A549 (cell line): ENCODE measurements around the gene CHI3L1. TPM values are rescaled to one million over a fixed set of nuclear protein-coding genes. Genes with fewer than 3 reads are reported as not detected.

Experiments
- ATAC-seq, 2 experiments: fragments of 200-7000 bp in 1 of 2; fragments of >200 bp in 1 of 2; cut with Nextera tagmentation in 1 of 2; cut with Tn5 transposase in 1 of 2; 3 replicates each; pipeline versions ENCODE4 v1.8.0 to v1.9.1; 2018 to 2020; ENCODE audit warnings: mild to moderate bottlenecking in 1 of 2, moderate library complexity in 1 of 2
- CTCF ChIA-PET: fragments of 300-600 bp; sonication (Branson Sonifier 250); formaldehyde crosslinking; extraction: SDS; loops from one replicate; lab custom pipeline; 2021; ENCODE audit warnings: antibody characterized with exemption, inconsistent platforms; lab: Yijun Ruan, JAX
- POLR2A ChIA-PET: fragments of 350-600 bp; formaldehyde crosslinking; extraction: SDS; loops from one replicate; lab custom pipeline; 2021; ENCODE audit warnings: antibody characterized with exemption, inconsistent platforms; lab: Yijun Ruan, JAX
- DNase-seq, 2 experiments: peaks; one replicate each; pipeline versions ENCODE4 v3.0.0 to v3.0.0-alpha.2; 2011 to 2016; ENCODE audit warnings: low read depth in 1 of 2, low spot score in 1 of 2
- FAIRE-seq: peaks from 2 replicates; lab custom pipeline; 2011; peaks lifted over from hg19 to GRCh38; lab: Jason Lieb, UNC
- H3K27ac ChIP-seq, 2 experiments: fragments of >200 bp; sonication (Bioruptor Twin); formaldehyde crosslinking; 3 replicates each; pipeline ENCODE4 v1.5.1; 2016 to 2017
- H3K4me1 ChIP-seq: fragments of >200 bp; sonication (Bioruptor Twin); formaldehyde crosslinking; 3 replicates; pipeline ENCODE4 v1.6.1; 2016
- H3K4me2 ChIP-seq: fragments of >200 bp; sonication (Bioruptor Twin); formaldehyde crosslinking; 3 replicates; pipeline ENCODE4 v1.6.1; 2016
- H3K4me3 ChIP-seq: fragments of >200 bp; sonication (Bioruptor Twin); formaldehyde crosslinking; 3 replicates; pipeline ENCODE4 v1.5.1; 2016
- H3K9me3 ChIP-seq: fragments of >200 bp; sonication (Bioruptor Twin); formaldehyde crosslinking; 3 replicates; pipeline ENCODE4 v1.6.1; 2016
- CEBPB ChIP-seq, 2 experiments: fragments of >200 bp in 1 of 2; sonication (Bioruptor Twin) in 1 of 2; formaldehyde crosslinking in 1 of 2; IDR thresholded peaks; 2 replicates each; pipeline ENCODE4 v1.6.1; 2012 to 2016
- EHMT2 ChIP-seq: fragments of 200-600 bp; sonication (generic); IDR thresholded peaks from 2 replicates; pipeline ENCODE4 v1.6.1; 2016; ENCODE audit warnings: antibody characterized with exemption, low read depth, mild to moderate bottlenecking, moderate library complexity
- EP300 ChIP-seq, 2 experiments: fragments of >200 bp; sonication (Bioruptor Twin); formaldehyde crosslinking; IDR thresholded peaks; 2 replicates in 1 of 2; 3 replicates in 1 of 2; pipeline ENCODE4 v1.6.1; 2016 to 2017
- HDAC2 ChIP-seq: fragments of 200-600 bp; sonication (generic); IDR thresholded peaks from 2 replicates; pipeline ENCODE4 v1.6.1; 2016
- JUN ChIP-seq, 2 experiments: fragments of >200 bp; sonication (Bioruptor Twin); formaldehyde crosslinking; IDR thresholded peaks; 2 replicates in 1 of 2; 3 replicates in 1 of 2; pipeline ENCODE4 v1.6.1; 2016 to 2017
- KDM1A ChIP-seq: fragments of 200-600 bp; sonication (generic); IDR thresholded peaks from 2 replicates; pipeline ENCODE4 v1.6.1; 2016; ENCODE audit warnings: low read depth, mild to moderate bottlenecking
- NPAS2 ChIP-seq: fragments of 250-450 bp; sonication (Bioruptor Pico); IDR thresholded peaks from 2 replicates; pipeline ENCODE4 v1.8.0; 2022; ENCODE audit warnings: mild to moderate bottlenecking, moderate library complexity, borderline replicate concordance
- POLR2AphosphoS2 ChIP-seq: conservative IDR thresholded peaks from 2 replicates; pipeline ENCODE4 v1.6.1; 2012; ENCODE audit warnings: low read length, improper control_type of control experiment, inconsistent platforms
- RFX5 ChIP-seq: fragments of 450-650 bp; IDR thresholded peaks from 2 replicates; pipeline ENCODE4 v1.7.1; 2014; ENCODE audit warnings: antibody characterized with exemption, mild to moderate bottlenecking, moderate library complexity
- SREBF2 ChIP-seq: fragments of 450-650 bp; IDR thresholded peaks from 2 replicates; pipeline ENCODE4 v1.6.1; 2014; ENCODE audit warnings: mild to moderate bottlenecking, moderate library complexity
- TFCP2L1 ChIP-seq: fragments of 250-450 bp; sonication (Bioruptor Pico); IDR thresholded peaks from 2 replicates; pipeline ENCODE4 v1.5.0; 2021; ENCODE audit warnings: mild to moderate bottlenecking
- ZFP36 ChIP-seq: fragments of 450-650 bp; IDR thresholded peaks from 2 replicates; pipeline ENCODE4 v1.6.1; 2014; ENCODE audit warnings: borderline replicate concordance; ENCODE audit not compliant: partially characterized antibody
- ZSCAN20 ChIP-seq: fragments of 250-450 bp; sonication (Bioruptor Pico); IDR thresholded peaks from 2 replicates; pipeline ENCODE4 v1.8.0; 2022; ENCODE audit warnings: mild to moderate bottlenecking, moderate library complexity
- WGBS: methylation state at CpG from one replicate; pipeline ENCODE4 v1.1.6; 2017; ENCODE audit errors: missing lambda C conversion rate; 5-methylcytosine and 5-hydroxymethylcytosine counted together
- polyA plus RNA-seq, 4 experiments: library from polyadenylated mRNA; depleted of rRNA in 3 of 4; stranded (reverse); fragments of >200 nt; fragmentation: RNase III in 1 of 4; extraction: RNeasy Plus Mini Kit Qiagen cat#74134 plus additional on column Dnase treatment in 1 of 4; gene quantifications; 2 replicates in 3 of 4; 3 replicates in 1 of 4; pipeline ENCODE4 v1.2.3, GENCODE V29; 2011 to 2017
- TF ChIP-seq, protein P1 (sequence below): fragments of >200 bp; sonication (Bioruptor Twin); formaldehyde crosslinking; IDR thresholded peaks from 3 replicates; pipeline ENCODE4 v1.5.1; 2016
- TF ChIP-seq, protein P2 (sequence below): IDR thresholded peaks from 2 replicates; pipeline ENCODE4 v1.6.1; 2012; ENCODE audit warnings: low read depth, borderline replicate concordance
- TF ChIP-seq, protein P3 (sequence below): fragments of 250-450 bp; sonication (Bioruptor Pico); IDR thresholded peaks from 2 replicates; pipeline ENCODE4 v1.5.0; 2020; ENCODE audit warnings: low read depth, mild to moderate bottlenecking, moderate library complexity
- TF ChIP-seq, protein P4 (sequence below): fragments of 200-600 bp; sonication (generic); IDR thresholded peaks from 2 replicates; pipeline ENCODE4 v1.6.1; 2016; ENCODE audit warnings: antibody characterized with exemption, mild to moderate bottlenecking, moderate library complexity
- TF ChIP-seq, protein P5 (sequence below): fragments of >200 bp; sonication (Bioruptor Twin); formaldehyde crosslinking; IDR thresholded peaks from 3 replicates; pipeline ENCODE4 v1.6.1; 2016
- TF ChIP-seq, protein P6 (sequence below): fragments of 250-450 bp; sonication (Bioruptor Pico); IDR thresholded peaks from 2 replicates; pipeline ENCODE4 v1.5.0; 2021; ENCODE audit warnings: mild to moderate bottlenecking, moderate library complexity, borderline replicate concordance

CHI3L1 gene
- polyA plus RNA-seq, 2 of the 4 experiments (the other 2 are of a cell fraction): 0.04 TPM; not detected in 1

DNA sequence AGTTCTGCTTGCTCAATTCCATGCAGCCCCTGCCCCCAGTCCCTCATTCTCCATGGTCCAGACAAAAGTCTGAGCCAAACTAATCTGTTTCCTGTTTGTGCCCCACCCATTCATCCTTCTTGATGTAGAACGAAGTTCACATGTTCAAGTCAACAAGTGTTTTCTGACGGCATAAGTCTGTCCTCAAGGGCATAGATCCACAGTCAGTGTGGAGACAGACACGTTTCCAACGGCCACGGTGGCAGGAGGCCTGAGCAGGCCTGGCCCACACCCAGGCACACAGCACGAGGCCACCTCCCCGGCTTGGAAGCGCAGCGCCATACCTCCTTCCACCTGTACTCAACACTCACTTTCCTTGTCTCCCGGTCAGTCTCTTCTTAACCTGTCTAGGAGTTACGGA, 42.9 kb downstream of the CHI3L1 start:
- Histone ChIP-seq H3K27ac (no peak overlapping the region), H3K9me3 (no peaks in the 10 kb centered on the region), H3K4me2 (no peak overlapping the region), H3K4me1 (no peaks in the 10 kb centered on the region), H3K4me3 (no peak overlapping the region)
- ChIA-PET POLR2A (no interaction called here), CTCF (interaction anchor here (0.6 to 3.7 kb wide), 7 partner anchors 10 to 73 kb away, joined by 3 to 13 read pairs (median 4); partner anchors contain the start of gene ADORA1)
- 73% methylated on average over 11 of the region's 11 CpGs for WGBS
- FAIRE-seq: no peak
- TF ChIP-seq, protein P1, sequence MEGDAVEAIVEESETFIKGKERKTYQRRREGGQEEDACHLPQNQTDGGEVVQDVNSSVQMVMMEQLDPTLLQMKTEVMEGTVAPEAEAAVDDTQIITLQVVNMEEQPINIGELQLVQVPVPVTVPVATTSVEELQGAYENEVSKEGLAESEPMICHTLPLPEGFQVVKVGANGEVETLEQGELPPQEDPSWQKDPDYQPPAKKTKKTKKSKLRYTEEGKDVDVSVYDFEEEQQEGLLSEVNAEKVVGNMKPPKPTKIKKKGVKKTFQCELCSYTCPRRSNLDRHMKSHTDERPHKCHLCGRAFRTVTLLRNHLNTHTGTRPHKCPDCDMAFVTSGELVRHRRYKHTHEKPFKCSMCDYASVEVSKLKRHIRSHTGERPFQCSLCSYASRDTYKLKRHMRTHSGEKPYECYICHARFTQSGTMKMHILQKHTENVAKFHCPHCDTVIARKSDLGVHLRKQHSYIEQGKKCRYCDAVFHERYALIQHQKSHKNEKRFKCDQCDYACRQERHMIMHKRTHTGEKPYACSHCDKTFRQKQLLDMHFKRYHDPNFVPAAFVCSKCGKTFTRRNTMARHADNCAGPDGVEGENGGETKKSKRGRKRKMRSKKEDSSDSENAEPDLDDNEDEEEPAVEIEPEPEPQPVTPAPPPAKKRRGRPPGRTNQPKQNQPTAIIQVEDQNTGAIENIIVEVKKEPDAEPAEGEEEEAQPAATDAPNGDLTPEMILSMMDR: no peak
- TF ChIP-seq HDAC2: no peak
- TF ChIP-seq RFX5: no peak
- no peak for TF ChIP-seq CEBPB (IDR thresholded peaks at IDR 0.05)
- TF ChIP-seq POLR2AphosphoS2: no peak
- TF ChIP-seq, protein P2, sequence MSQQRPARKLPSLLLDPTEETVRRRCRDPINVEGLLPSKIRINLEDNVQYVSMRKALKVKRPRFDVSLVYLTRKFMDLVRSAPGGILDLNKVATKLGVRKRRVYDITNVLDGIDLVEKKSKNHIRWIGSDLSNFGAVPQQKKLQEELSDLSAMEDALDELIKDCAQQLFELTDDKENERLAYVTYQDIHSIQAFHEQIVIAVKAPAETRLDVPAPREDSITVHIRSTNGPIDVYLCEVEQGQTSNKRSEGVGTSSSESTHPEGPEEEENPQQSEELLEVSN: no peak
- no peak for TF ChIP-seq EP300 (IDR thresholded peaks at IDR 0.05)
- TF ChIP-seq, protein P3, sequence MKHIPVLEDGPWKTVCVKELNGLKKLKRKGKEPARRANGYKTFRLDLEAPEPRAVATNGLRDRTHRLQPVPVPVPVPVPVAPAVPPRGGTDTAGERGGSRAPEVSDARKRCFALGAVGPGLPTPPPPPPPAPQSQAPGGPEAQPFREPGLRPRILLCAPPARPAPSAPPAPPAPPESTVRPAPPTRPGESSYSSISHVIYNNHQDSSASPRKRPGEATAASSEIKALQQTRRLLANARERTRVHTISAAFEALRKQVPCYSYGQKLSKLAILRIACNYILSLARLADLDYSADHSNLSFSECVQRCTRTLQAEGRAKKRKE (CRISPR knock-in tag): no peak
- TF ChIP-seq, protein P4, sequence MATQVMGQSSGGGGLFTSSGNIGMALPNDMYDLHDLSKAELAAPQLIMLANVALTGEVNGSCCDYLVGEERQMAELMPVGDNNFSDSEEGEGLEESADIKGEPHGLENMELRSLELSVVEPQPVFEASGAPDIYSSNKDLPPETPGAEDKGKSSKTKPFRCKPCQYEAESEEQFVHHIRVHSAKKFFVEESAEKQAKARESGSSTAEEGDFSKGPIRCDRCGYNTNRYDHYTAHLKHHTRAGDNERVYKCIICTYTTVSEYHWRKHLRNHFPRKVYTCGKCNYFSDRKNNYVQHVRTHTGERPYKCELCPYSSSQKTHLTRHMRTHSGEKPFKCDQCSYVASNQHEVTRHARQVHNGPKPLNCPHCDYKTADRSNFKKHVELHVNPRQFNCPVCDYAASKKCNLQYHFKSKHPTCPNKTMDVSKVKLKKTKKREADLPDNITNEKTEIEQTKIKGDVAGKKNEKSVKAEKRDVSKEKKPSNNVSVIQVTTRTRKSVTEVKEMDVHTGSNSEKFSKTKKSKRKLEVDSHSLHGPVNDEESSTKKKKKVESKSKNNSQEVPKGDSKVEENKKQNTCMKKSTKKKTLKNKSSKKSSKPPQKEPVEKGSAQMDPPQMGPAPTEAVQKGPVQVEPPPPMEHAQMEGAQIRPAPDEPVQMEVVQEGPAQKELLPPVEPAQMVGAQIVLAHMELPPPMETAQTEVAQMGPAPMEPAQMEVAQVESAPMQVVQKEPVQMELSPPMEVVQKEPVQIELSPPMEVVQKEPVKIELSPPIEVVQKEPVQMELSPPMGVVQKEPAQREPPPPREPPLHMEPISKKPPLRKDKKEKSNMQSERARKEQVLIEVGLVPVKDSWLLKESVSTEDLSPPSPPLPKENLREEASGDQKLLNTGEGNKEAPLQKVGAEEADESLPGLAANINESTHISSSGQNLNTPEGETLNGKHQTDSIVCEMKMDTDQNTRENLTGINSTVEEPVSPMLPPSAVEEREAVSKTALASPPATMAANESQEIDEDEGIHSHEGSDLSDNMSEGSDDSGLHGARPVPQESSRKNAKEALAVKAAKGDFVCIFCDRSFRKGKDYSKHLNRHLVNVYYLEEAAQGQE: no peak
- TF ChIP-seq SREBF2: no peak
- TF ChIP-seq, protein P5, sequence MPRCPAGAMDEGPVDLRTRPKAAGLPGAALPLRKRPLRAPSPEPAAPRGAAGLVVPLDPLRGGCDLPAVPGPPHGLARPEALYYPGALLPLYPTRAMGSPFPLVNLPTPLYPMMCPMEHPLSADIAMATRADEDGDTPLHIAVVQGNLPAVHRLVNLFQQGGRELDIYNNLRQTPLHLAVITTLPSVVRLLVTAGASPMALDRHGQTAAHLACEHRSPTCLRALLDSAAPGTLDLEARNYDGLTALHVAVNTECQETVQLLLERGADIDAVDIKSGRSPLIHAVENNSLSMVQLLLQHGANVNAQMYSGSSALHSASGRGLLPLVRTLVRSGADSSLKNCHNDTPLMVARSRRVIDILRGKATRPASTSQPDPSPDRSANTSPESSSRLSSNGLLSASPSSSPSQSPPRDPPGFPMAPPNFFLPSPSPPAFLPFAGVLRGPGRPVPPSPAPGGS: no peak
- TF ChIP-seq KDM1A: no peak
- TF ChIP-seq NPAS2 (CRISPR knock-in tag): no peak
- no peak for TF ChIP-seq EHMT2
- TF ChIP-seq, protein P6, sequence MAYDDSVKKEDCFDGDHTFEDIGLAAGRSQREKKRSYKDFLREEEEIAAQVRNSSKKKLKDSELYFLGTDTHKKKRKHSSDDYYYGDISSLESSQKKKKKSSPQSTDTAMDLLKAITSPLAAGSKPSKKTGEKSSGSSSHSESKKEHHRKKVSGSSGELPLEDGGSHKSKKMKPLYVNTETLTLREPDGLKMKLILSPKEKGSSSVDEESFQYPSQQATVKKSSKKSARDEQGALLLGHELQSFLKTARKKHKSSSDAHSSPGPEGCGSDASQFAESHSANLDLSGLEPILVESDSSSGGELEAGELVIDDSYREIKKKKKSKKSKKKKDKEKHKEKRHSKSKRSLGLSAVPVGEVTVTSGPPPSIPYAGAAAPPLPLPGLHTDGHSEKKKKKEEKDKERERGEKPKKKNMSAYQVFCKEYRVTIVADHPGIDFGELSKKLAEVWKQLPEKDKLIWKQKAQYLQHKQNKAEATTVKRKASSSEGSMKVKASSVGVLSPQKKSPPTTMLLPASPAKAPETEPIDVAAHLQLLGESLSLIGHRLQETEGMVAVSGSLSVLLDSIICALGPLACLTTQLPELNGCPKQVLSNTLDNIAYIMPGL (CRISPR knock-in tag): no peak
- TF ChIP-seq TFCP2L1 (CRISPR knock-in tag): no peak
- no peak for TF ChIP-seq ZFP36
- no peak for TF ChIP-seq JUN (IDR thresholded peaks at IDR 0.05)
- no peak for TF ChIP-seq ZSCAN20 (CRISPR knock-in tag)
- no peak for ATAC-seq
- DNase-seq: no peak
